GM12878 (cell line): ENCODE data around the gene FOSL1. TPM values are rescaled to one million over a fixed set of nuclear protein-coding genes. Genes with fewer than 3 reads are reported as not detected.

Experiments
- ATF7 ChIP-seq: fragments of 450-650 bp; IDR thresholded peaks from 2 replicates; pipeline ENCODE4 v1.6.1; 2016; ENCODE audit warnings: low read depth, mild to moderate bottlenecking
- EZH2 ChIP-seq: IDR thresholded peaks from 2 replicates; pipeline ENCODE4 v1.6.1; 2012; ENCODE audit warnings: low read depth, mild to moderate bottlenecking, control low read depth, inconsistent platforms, low read length, borderline replicate concordance; ENCODE audit not compliant: control insufficient read depth
- HCFC1 ChIP-seq: fragments of 150-350 bp; IDR thresholded peaks from 2 replicates; pipeline ENCODE4 v1.6.1; 2014; ENCODE audit warnings: low read length
- IKZF2 ChIP-seq, 2 experiments: fragments of 450-650 bp; IDR thresholded peaks; 2 replicates each; pipeline ENCODE4 v1.6.1; 2017; ENCODE audit warnings: mild to moderate bottlenecking in 2 of 2, moderate library complexity in 2 of 2
- KAT2A ChIP-seq: conservative IDR thresholded peaks from 2 replicates; pipeline ENCODE4 v1.6.1; 2011; ENCODE audit warnings: low read depth, low read length; ENCODE audit not compliant: control insufficient read depth
- MEF2A ChIP-seq: IDR thresholded peaks from 2 replicates; pipeline ENCODE4 v1.6.1; 2011; ENCODE audit warnings: low read depth, mild to moderate bottlenecking, low read length, moderate library complexity; ENCODE audit not compliant: insufficient read depth
- MEF2B ChIP-seq: fragments of 450-650 bp; IDR thresholded peaks from 2 replicates; pipeline ENCODE4 v1.6.1; 2018; ENCODE audit warnings: mild to moderate bottlenecking, moderate library complexity; ENCODE audit not compliant: partially characterized antibody, poor library complexity, severe bottlenecking
- MYC ChIP-seq: IDR thresholded peaks from 2 replicates; pipeline ENCODE4 v1.6.1; 2011; ENCODE audit warnings: mild to moderate bottlenecking, low read length, moderate library complexity, inconsistent platforms; ENCODE audit not compliant: insufficient read depth, insufficient replicate concordance, insufficient read length, severe bottlenecking
- NFYA ChIP-seq: IDR thresholded peaks from 2 replicates; pipeline ENCODE4 v1.6.1; 2011; ENCODE audit warnings: low read depth, mild to moderate bottlenecking, low read length, improper control_type of control experiment, borderline replicate concordance
- PAX8 ChIP-seq: fragments of 450-650 bp; IDR thresholded peaks from 2 replicates; pipeline ENCODE4 v1.6.1; 2017; ENCODE audit warnings: mild to moderate bottlenecking, moderate library complexity
- POLR2A ChIP-seq: IDR thresholded peaks from 2 replicates; pipeline ENCODE4 v1.6.1; 2011; ENCODE audit warnings: low read depth, mild to moderate bottlenecking, low read length
- POLR2AphosphoS2 ChIP-seq: IDR thresholded peaks from 2 replicates; pipeline ENCODE4 v1.6.1; 2011; ENCODE audit warnings: low read depth, mild to moderate bottlenecking, low read length, improper control_type of control experiment, moderate library complexity
- RB1 ChIP-seq: fragments of 450-650 bp; formaldehyde crosslinking; IDR thresholded peaks from 2 replicates; pipeline ENCODE4 v1.6.1; 2017; ENCODE audit warnings: mild to moderate bottlenecking, borderline replicate concordance
- SIX5 ChIP-seq: IDR thresholded peaks from 2 replicates; pipeline ENCODE4 v1.6.1; 2011; ENCODE audit warnings: mild to moderate bottlenecking, low read depth, low read length, moderate library complexity; ENCODE audit not compliant: severe bottlenecking
- TAF1 ChIP-seq: IDR thresholded peaks from 2 replicates; pipeline ENCODE4 v1.6.1; 2011; ENCODE audit warnings: mild to moderate bottlenecking, low read depth, low read length, borderline replicate concordance
- USF2 ChIP-seq: IDR thresholded peaks from 2 replicates; pipeline ENCODE4 v1.6.1; 2011; ENCODE audit warnings: low read depth, low read length, improper control_type of control experiment, borderline replicate concordance
- YY1 ChIP-seq: IDR thresholded peaks from 2 replicates; pipeline ENCODE4 v1.6.1; 2011; ENCODE audit warnings: low read depth, mild to moderate bottlenecking, low read length
- ZNF207 ChIP-seq: fragments of 450-650 bp; IDR thresholded peaks from 2 replicates; pipeline ENCODE4 v1.6.1; 2014; ENCODE audit warnings: antibody characterized with exemption, mild to moderate bottlenecking, borderline replicate concordance
- ZNF217 ChIP-seq: fragments of 450-650 bp; IDR thresholded peaks from 2 replicates; pipeline ENCODE4 v1.6.1; 2017; ENCODE audit warnings: antibody characterized with exemption, mild to moderate bottlenecking
- ZNF274 ChIP-seq: IDR thresholded peaks from one replicate; pipeline ENCODE4 v1.8.0; 2011; ENCODE audit not compliant: insufficient read length, insufficient read depth
- ZNF622 ChIP-seq: fragments of 450-650 bp; IDR thresholded peaks from 2 replicates; pipeline ENCODE4 v1.6.1; 2017; ENCODE audit warnings: mild to moderate bottlenecking, inconsistent platforms
- ZNF687 ChIP-seq: fragments of 450-650 bp; IDR thresholded peaks from 2 replicates; pipeline ENCODE4 v1.6.1; 2017; ENCODE audit warnings: mild to moderate bottlenecking, moderate library complexity
- polyA plus RNA-seq, 11 experiments: library from polyadenylated mRNA; depleted of rRNA in 4 of 11; unstranded in 6 of 11; stranded (reverse) in 5 of 11; fragments of >200 nt; fragmentation: Nextera tagmentation in 4 of 11; fragmentation: Illumina TruSeq in 1 of 11; extraction: Ambion mirVana in 4 of 11; extraction: Trizol in 1 of 11; gene quantifications; 1 replicate in 1 of 11; 2 replicates in 10 of 11; pipeline versions ENCODE4 v1.2.1 to v1.2.3, GENCODE V29; 2011 to 2016; ENCODE audit warnings: inconsistent platforms in 2 of 11, missing spikeins in 2 of 11, low read depth in 1 of 11
- total RNA-seq, 4 experiments: library from RNA; depleted of rRNA in 3 of 4; stranded (reverse); fragments of >200 nt in 3 of 4; fragmentation: Illumina TruSeq in 1 of 4; extraction: Trizol in 1 of 4; gene quantifications; 2 replicates each; pipeline versions ENCODE4 v1.2.1 to v1.2.3, GENCODE V29; 2013 to 2021
- TF ChIP-seq, protein P1 (sequence below): fragments of 450-650 bp; conservative IDR thresholded peaks from 2 replicates; pipeline ENCODE4 v1.6.1; 2017; ENCODE audit warnings: mild to moderate bottlenecking, moderate library complexity

FOSL1 gene
- total and polyA plus RNA-seq, 10 of the 15 experiments (the other 5 are each of a cell fraction or from before 2014, with no cell fraction given): 0.82 to 5.4 (median 2.1) TPM

DNA sequence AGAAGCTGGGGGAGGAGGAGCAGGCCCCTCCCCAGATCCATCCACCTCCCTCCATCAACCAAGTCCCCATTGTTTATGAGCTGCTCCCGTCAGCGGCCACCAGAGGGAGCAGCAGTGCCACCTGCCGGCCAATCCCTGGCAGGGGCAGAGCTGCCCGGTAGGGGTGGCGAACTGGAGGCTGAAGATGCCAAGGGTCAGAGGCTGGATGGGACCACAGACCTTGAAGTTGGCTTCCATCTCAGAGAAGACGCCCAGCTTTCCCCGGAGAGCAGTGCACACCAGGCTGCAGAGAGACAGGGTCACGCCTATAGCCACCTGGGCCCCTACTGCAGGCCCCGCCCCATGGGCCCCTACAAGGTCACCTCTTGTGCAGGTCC is 15.5 kb downstream of the FOSL1 start (continued):
- no peak for TF ChIP-seq ZNF687
- TF ChIP-seq TAF1: no peak
- no peak for TF ChIP-seq HCFC1
- TF ChIP-seq POLR2AphosphoS2: no peak
- no peak for TF ChIP-seq MEF2A
- TF ChIP-seq PAX8: no peak
- TF ChIP-seq EZH2: no peak
- TF ChIP-seq ZNF217: no peak
- TF ChIP-seq KAT2A: no peak
- TF ChIP-seq USF2: no peak
- no peak for TF ChIP-seq MEF2B
- no peak for TF ChIP-seq ZNF207
- TF ChIP-seq NFYA: no peak
- no peak for TF ChIP-seq ZNF622
- no peak for TF ChIP-seq SIX5
- TF ChIP-seq MYC: no peak
- no peak for TF ChIP-seq ZNF274
- no peak for TF ChIP-seq POLR2A
- peak; percentile 88 for TF ChIP-seq YY1
- no peak for TF ChIP-seq ATF7
- TF ChIP-seq RB1: peak; percentile 84; the same call in 1 of the 2 replicates
- TF ChIP-seq, protein P1, sequence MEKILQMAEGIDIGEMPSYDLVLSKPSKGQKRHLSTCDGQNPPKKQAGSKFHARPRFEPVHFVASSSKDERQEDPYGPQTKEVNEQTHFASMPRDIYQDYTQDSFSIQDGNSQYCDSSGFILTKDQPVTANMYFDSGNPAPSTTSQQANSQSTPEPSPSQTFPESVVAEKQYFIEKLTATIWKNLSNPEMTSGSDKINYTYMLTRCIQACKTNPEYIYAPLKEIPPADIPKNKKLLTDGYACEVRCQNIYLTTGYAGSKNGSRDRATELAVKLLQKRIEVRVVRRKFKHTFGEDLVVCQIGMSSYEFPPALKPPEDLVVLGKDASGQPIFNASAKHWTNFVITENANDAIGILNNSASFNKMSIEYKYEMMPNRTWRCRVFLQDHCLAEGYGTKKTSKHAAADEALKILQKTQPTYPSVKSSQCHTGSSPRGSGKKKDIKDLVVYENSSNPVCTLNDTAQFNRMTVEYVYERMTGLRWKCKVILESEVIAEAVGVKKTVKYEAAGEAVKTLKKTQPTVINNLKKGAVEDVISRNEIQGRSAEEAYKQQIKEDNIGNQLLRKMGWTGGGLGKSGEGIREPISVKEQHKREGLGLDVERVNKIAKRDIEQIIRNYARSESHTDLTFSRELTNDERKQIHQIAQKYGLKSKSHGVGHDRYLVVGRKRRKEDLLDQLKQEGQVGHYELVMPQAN: no peak
- TF ChIP-seq IKZF2 (IDR thresholded peaks at IDR 0.05): no peak
